NCI-H2227 (cell line): ENCODE data around the gene DAB2IP.

Source experiments
- DNase-seq: peaks from one replicate; lab custom pipeline; 2025; ENCODE audit not compliant: unreplicated experiment; lab: John Stamatoyannopoulos, UW

Gene DAB2IP

GRCh38 chr9:121755581-121755980 lies 104.1 kb downstream of the DAB2IP start:
- DNase-seq = no peak

- no peak for DNase-seq
These were observed 105.2 kb downstream of the DAB2IP start for GRCh38 chr9:121756474-121757280.

- no peak for DNase-seq
These were observed 105.8 kb downstream of the DAB2IP start for GRCh38 chr9:121757281-121757585.

GRCh38 chr9:121758693-121759092 lies 107.3 kb downstream of the DAB2IP start:
- no peak for DNase-seq

- DNase-seq = no peak
These were observed 108.6 kb downstream of the DAB2IP start for GRCh38 chr9:121759996-121760395.

GRCh38 chr9:121760571-121760970 lies 109.1 kb downstream of the DAB2IP start:
- no peak for DNase-seq

- DNase-seq = no peak
These were observed 111.7 kb downstream of the DAB2IP start for GRCh38 chr9:121763131-121763530.

- no peak for DNase-seq
These were observed 112.3 kb downstream of the DAB2IP start for GRCh38 chr9:121763561-121764370.

- no peak for DNase-seq
These were observed 112.9 kb downstream of the DAB2IP start for GRCh38 chr9:121764371-121764730.

GRCh38 chr9:121765021-121765950 lies 113.9 kb downstream of the DAB2IP start:
- no peak for DNase-seq

GRCh38 chr9:121766081-121766683 lies 114.7 kb downstream of the DAB2IP start:
- DNase-seq = no peak

- DNase-seq = no peak
These were observed 115.8 kb downstream of the DAB2IP start for GRCh38 chr9:121767171-121767769.

- no peak for DNase-seq
These were observed 117.1 kb downstream of the DAB2IP start for GRCh38 chr9:121768416-121769015.

GRCh38 chr9:121769939-121770338 lies 118.5 kb downstream of the DAB2IP start:
- no peak for DNase-seq

GRCh38 chr9:121770415-121771273 lies 119.2 kb downstream of the DAB2IP start:
- DNase-seq = no peak

- DNase-seq = no peak
These were observed 120.0 kb downstream of the DAB2IP start for GRCh38 chr9:121771418-121771817.

GRCh38 chr9:121771851-121772599 lies 120.6 kb downstream of the DAB2IP start:
- no peak for DNase-seq

- DNase-seq = no peak
These were observed 121.3 kb downstream of the DAB2IP start for GRCh38 chr9:121772600-121773285.
